ENCODE data around the gene MYLK2. TPM values are rescaled to one million over a fixed set of nuclear protein-coding genes. Genes with fewer than 3 reads are reported as not detected.
A peak's percentile ranks its signal among the peaks of the same experiment; 100 is the strongest.

MYLK2 gene
- total and polyA plus RNA-seq, 12 donors: 0.06 to 2.1 (median 0.24) TPM; not detected in 2

- H3K4me3 ChIP-seq: no peak overlapping the region
- no peak for TF ChIP-seq CTCF (IDR thresholded peaks at IDR 0.05)
- intact Hi-C loops (cut with DNase I): loop anchor here in 8 of 10 donors (5.0 to 10.0 kb wide), 4 partner anchors 212 to 275 kb away; no protein-coding TSS in a partner anchor
- peaks cover 2 to 27% (median 16%) of the 10 kb centered on the region in 9 donors for H3K4me1 ChIP-seq
- H3K9me3 ChIP-seq: no peaks in the 10 kb centered on the region
- ATAC-seq (no peak), DNase-seq (no peak)
- no peaks in the 10 kb centered on the region for H3K36me3 ChIP-seq
- 77 to 90% methylated on average over 6 of the region's 6 CpGs for WGBS, 2 donors
- H3K27me3 ChIP-seq: peaks cover 0 to 6% (median 0%) of the 10 kb centered on the region in 7 donors
- H3K27ac ChIP-seq: no peak overlapping the region
Observed at GRCh38 chr20:31820228-31820627, 1.1 kb downstream of the MYLK2 start.

GRCh38 chr20:31821427-31821826, 2.3 kb downstream of the MYLK2 start:
- TF ChIP-seq CTCF (IDR thresholded peaks at IDR 0.05): no peak
- no peaks in the 10 kb centered on the region for H3K36me3 ChIP-seq
- no peak overlapping the region for H3K27ac ChIP-seq
- intact Hi-C loops (cut with DNase I): loop anchor here in 8 of 10 donors (5.0 to 10.0 kb wide), 4 partner anchors 211 to 273 kb away; no protein-coding TSS in a partner anchor
- no peak overlapping the region for H3K4me3 ChIP-seq
- ATAC-seq (no peak), DNase-seq (no peak)
- peaks cover 0 to 18% (median 8%) of the 10 kb centered on the region in 9 donors for H3K4me1 ChIP-seq
- no peaks in the 10 kb centered on the region for H3K9me3 ChIP-seq
- 61 to 72% methylated on average over 5 of the region's 5 CpGs for WGBS, 2 donors
- H3K27me3 ChIP-seq: peaks cover 0 to 6% (median 0%) of the 10 kb centered on the region in 7 donors

- 6% methylated on average over 29 of the region's 29 CpGs for WGBS, 2 donors
- ATAC-seq: peak; percentile 83 to 93 (median 88)
- Histone ChIP-seq H3K4me3 (peak overlapping the region in 1 of 10 donors; percentile 6), H3K9me3 (no peaks in the 10 kb centered on the region), H3K27ac (peak overlapping the region in 5 of 10 donors; percentile 8 to 65 (median 41)), H3K4me1 (peaks cover 0 to 18% (median 8%) of the 10 kb centered on the region in 9 donors), H3K27me3 (peaks cover 0 to 6% (median 0%) of the 10 kb centered on the region in 7 donors), H3K36me3 (no peaks in the 10 kb centered on the region)
- peak; percentile 96 to 100 (median 99) for TF ChIP-seq CTCF (IDR thresholded peaks at IDR 0.05)
- DNase-seq: peak; percentile 82
- intact Hi-C loops (cut with DNase I): loop anchor here (1.0 to 10.0 kb wide), 9 partner anchors 24 to 272 kb away; no protein-coding TSS in a partner anchor
Observed at GRCh38 chr20:31822421-31823330, 3.5 kb downstream of the MYLK2 start.

- ATAC-seq (peak in 1 of 8 donors; percentile 3), DNase-seq (no peak)
- no peak overlapping the region for H3K27ac ChIP-seq
- 60 to 68% methylated on average over 14 of the region's 14 CpGs for WGBS, 2 donors
- peaks cover 0 to 18% (median 8%) of the 10 kb centered on the region in 9 donors for H3K4me1 ChIP-seq
- no peak overlapping the region for H3K4me3 ChIP-seq
- TF ChIP-seq CTCF (IDR thresholded peaks at IDR 0.05): no peak
- no peaks in the 10 kb centered on the region for H3K36me3 ChIP-seq
- no peaks in the 10 kb centered on the region for H3K9me3 ChIP-seq
- intact Hi-C loops (cut with DNase I): loop anchor here (1.0 to 10.0 kb wide), 9 partner anchors 23 to 271 kb away; no protein-coding TSS in a partner anchor
- peaks cover 0 to 6% (median 0%) of the 10 kb centered on the region in 7 donors for H3K27me3 ChIP-seq
Observed at GRCh38 chr20:31823360-31824124, 4.4 kb downstream of the MYLK2 start.

Measured in heart right ventricle (tissue), 16 donors.